Measurements from ENCODE around the gene TET1.

DNA sequence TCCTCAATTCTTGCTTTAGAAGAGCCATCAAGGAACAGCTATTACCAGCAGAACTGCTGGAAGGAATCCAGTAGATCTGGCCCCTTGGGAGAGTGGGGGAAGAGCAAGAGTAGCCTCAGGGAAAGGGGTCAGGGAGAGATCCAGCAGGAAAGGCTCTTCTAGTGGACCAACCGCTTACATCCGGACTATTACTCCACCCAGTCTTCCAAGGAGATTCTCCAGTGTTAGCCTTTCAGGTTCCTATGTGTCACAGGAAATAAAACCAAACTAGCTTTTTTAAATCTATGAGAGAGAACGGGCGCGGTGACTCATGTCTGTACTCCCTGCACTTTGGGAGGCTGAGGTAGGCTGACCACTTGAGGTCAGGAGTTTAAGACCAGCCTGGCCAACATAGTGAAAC lies 34.3 kb downstream of the TET1 start:
- TF ChIP-seq, protein P1, sequence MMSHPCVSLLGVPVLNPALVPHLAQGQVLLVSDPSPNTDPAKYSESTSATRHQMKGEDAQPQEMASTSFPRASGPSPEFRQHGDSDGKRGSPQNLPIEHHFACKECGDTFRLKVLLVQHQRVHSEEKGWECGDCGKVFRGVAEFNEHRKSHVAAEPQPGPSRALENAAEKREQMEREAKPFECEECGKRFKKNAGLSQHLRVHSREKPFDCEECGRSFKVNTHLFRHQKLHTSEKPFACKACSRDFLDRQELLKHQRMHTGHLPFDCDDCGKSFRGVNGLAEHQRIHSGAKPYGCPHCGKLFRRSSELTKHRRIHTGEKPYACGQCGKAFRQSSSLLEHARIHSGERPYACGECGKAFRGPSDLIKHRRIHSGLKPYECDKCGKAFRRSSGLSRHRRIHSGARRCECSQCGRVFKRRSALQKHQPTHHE (CRISPR knock-in tag; IDR thresholded peaks at IDR 0.05; ENCODE audit: borderline replicate concordance), result no peak
- TF ChIP-seq KLF9 (CRISPR knock-in tag; IDR thresholded peaks at IDR 0.05; ENCODE audit: low read depth) (no peak), DMAP1 (CRISPR knock-in tag; IDR thresholded peaks at IDR 0.05) (no peak), ZNF772 (CRISPR knock-in tag; IDR thresholded peaks at IDR 0.05) (no peak), JUN (CRISPR knock-in tag; IDR thresholded peaks at IDR 0.05) (no peak), SUZ12 (IDR thresholded peaks at IDR 0.05; ENCODE audit: low read depth, low read length) (no peak), POLR2A (IDR thresholded peaks at IDR 0.05; ENCODE audit: insufficient read depth in 1 of 2, low read depth in 2 of 2, low read length in 2 of 2) (no peak), TSC22D2 (CRISPR knock-in tag; IDR thresholded peaks at IDR 0.05; ENCODE audit: borderline replicate concordance) (no peak), SETDB1 (CRISPR knock-in tag; IDR thresholded peaks at IDR 0.05; ENCODE audit: borderline replicate concordance) (no peak)
- TF ChIP-seq, protein P2, sequence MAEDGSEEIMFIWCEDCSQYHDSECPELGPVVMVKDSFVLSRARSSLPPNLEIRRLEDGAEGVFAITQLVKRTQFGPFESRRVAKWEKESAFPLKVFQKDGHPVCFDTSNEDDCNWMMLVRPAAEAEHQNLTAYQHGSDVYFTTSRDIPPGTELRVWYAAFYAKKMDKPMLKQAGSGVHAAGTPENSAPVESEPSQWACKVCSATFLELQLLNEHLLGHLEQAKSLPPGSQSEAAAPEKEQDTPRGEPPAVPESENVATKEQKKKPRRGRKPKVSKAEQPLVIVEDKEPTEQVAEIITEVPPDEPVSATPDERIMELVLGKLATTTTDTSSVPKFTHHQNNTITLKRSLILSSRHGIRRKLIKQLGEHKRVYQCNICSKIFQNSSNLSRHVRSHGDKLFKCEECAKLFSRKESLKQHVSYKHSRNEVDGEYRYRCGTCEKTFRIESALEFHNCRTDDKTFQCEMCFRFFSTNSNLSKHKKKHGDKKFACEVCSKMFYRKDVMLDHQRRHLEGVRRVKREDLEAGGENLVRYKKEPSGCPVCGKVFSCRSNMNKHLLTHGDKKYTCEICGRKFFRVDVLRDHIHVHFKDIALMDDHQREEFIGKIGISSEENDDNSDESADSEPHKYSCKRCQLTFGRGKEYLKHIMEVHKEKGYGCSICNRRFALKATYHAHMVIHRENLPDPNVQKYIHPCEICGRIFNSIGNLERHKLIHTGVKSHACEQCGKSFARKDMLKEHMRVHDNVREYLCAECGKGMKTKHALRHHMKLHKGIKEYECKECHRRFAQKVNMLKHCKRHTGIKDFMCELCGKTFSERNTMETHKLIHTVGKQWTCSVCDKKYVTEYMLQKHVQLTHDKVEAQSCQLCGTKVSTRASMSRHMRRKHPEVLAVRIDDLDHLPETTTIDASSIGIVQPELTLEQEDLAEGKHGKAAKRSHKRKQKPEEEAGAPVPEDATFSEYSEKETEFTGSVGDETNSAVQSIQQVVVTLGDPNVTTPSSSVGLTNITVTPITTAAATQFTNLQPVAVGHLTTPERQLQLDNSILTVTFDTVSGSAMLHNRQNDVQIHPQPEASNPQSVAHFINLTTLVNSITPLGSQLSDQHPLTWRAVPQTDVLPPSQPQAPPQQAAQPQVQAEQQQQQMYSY (CRISPR knock-in tag; IDR thresholded peaks at IDR 0.05), result no peak

Measured in HepG2 (cell line).